Measurements from ENCODE around the gene PTPRT.

Gene PTPRT

DNA sequence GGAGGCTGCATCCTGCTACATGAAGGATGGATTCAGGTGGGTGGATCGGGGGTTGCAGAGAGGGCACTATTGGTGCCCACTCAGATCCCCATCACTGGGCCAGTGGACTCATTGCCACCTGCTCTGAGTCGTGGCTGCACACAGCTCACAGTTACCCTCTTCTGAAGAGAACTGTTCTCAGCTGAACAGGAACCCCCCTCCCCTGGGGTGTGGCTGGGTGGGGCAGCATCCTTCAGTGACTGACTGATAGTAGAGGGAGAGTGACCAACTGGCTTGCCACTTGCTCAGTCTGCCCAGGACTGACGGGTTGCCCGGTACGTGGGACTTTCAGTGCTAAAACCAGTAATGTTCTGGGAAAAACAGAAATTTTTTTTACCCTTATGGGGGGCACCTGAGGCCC, 1077.5 kb downstream of the PTPRT start:
- Histone ChIP-seq H3K27ac (no peak overlapping the region), H3K4me3 (no peak overlapping the region)
- TF ChIP-seq, protein P1, sequence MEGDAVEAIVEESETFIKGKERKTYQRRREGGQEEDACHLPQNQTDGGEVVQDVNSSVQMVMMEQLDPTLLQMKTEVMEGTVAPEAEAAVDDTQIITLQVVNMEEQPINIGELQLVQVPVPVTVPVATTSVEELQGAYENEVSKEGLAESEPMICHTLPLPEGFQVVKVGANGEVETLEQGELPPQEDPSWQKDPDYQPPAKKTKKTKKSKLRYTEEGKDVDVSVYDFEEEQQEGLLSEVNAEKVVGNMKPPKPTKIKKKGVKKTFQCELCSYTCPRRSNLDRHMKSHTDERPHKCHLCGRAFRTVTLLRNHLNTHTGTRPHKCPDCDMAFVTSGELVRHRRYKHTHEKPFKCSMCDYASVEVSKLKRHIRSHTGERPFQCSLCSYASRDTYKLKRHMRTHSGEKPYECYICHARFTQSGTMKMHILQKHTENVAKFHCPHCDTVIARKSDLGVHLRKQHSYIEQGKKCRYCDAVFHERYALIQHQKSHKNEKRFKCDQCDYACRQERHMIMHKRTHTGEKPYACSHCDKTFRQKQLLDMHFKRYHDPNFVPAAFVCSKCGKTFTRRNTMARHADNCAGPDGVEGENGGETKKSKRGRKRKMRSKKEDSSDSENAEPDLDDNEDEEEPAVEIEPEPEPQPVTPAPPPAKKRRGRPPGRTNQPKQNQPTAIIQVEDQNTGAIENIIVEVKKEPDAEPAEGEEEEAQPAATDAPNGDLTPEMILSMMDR (IDR thresholded peaks at IDR 0.05) = no peak
- DNase-seq (ENCODE audit: low spot score) = no peak

DNA sequence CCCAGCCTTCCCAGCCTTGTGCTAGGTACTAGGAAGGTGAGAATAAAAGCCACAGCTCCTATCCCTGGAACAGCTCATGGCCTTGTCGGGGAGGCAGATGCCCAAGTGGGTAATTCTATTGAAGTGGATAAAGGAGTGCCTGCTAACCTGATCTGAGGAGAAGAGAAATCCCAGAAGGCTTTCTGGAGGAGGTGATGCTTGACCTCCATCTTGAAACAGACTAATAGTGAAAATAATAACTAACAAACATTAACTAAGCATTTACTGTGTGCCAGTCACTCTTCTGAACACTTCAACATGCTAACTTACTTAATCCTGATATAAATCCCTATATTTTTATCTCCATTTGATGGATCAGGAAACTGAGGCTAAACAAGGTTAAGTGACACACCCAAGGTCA, 1078.4 kb downstream of the PTPRT start:
- TF ChIP-seq, protein P1 (IDR thresholded peaks at IDR 0.05) = no peak
- Histone ChIP-seq H3K27ac (no peak overlapping the region), H3K4me3 (no peak overlapping the region)
- DNase-seq (ENCODE audit: low spot score) = no peak

DNA sequence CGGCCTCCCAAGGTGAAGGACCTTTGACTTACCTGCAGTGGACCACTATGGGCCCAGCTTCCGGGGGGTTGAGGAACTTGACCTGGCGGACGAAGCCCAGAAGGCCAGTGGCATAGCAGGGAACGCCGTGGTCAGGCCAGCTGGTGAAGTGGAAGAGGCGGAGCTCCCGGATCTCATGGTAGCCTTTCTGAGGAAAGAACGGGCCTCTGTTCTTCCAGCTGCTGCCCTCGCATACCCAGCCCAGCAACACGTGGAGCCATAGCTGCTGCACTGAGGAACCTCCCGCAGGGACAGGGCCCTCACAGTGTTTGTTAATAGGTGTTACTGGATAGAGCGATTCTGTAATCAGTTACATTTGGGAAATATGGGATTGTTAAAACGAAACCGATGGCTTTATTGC, 1079.4 kb downstream of the PTPRT start:
- H3K27ac ChIP-seq = no peak overlapping the region
- H3K4me3 ChIP-seq = no peak overlapping the region
- DNase-seq (ENCODE audit: low spot score) = no peak
- TF ChIP-seq, protein P1 (IDR thresholded peaks at IDR 0.05) = no peak

DNA sequence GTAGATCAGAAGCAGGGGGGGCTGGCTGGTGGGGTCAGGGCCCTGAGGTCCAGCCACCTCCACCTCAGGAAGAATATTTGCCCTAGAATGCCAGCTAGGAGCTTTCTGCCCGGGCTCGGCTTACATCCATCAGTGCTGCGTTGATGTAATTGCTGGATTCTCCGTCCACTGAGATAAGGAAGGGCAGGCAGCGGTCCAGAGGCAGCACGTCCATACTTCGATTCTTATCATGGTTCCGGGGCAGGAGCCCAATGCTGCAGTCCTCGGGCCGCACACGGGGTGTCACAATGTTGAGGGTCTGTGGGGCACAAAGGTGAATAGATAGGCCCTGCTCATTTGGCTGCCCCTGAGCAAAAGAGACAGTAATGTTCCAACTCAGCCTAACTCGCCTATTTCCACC, 1087.7 kb downstream of the PTPRT start:
- DNase-seq (ENCODE audit: low spot score) = no peak
- no peak overlapping the region for H3K27ac ChIP-seq
- TF ChIP-seq, protein P1 (IDR thresholded peaks at IDR 0.05) = no peak
- no peak overlapping the region for H3K4me3 ChIP-seq

DNA sequence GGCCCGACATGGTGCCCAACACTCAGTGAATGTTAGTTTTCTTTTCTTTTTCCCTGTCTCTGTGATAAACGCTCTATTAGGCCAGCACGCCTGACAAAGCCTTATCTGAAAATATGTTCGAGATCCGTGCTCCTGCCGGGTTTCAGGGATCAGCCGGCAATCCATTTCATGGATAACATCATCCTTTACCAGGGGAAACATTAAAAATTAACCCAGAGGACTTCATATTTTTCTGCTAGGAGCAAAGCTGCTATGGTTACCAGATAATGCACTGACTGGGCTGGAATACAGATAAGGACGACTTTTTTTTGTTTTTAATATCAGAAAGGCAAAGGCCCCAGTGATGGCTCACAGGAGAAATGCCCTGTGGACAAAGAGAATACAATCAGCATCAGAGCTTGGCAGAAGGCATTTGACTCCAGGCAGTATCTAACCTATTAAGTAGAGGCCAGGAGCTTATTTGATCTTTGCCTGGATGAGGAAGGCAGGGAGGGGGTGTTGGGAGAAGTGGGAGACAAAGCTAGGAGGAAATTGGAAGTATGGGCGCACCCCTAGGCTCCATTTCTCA, 1089.5 kb downstream of the PTPRT start:
- TF ChIP-seq, protein P1 (IDR thresholded peaks at IDR 0.05) = no peak
- H3K4me3 ChIP-seq = no peak overlapping the region
- H3K27ac ChIP-seq = no peak overlapping the region
- DNase-seq (ENCODE audit: low spot score) = no peak

DNA sequence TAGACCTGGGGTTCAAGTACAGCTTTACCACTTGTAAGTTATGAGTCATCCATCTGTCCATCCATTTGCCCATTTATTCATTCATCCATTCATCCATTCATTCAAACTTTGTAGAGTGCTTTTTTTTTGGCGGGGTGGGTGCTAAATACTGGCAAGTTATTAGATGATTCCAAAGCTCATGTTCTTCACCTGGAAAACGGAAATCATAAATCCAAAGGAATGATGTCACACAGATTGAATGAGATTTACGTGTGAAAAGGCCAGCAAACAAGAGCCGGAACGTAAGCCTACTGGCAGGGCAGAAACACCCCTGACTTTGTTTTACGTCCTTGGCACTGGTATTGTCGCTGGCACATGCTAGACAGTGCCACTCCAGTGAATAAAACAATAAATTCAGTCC, 1090.6 kb downstream of the PTPRT start:
- no peak for DNase-seq (ENCODE audit: low spot score)
- H3K4me3 ChIP-seq = no peak overlapping the region
- no peak overlapping the region for H3K27ac ChIP-seq
- TF ChIP-seq, protein P1 (IDR thresholded peaks at IDR 0.05) = no peak

DNA sequence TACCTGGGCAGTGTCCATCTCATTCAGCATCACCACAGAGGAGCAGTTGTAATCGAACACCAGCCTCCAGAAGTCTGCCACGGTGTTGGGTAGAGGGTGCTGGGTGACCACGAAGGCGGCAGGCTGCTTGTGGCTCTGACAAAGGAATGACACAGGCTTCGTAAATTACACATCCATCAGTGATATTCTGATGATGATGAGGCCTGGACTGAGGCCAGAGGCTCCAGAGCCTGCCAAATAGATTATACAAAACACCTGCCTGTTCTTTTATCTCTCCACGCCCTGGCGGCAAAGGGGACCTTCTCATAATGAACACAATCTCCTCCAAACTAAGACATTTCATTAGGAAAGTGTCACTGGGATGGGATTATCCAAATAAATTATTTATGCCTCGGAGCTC, 1091.3 kb downstream of the PTPRT start:
- DNase-seq (ENCODE audit: low spot score) = no peak
- TF ChIP-seq, protein P1 (IDR thresholded peaks at IDR 0.05) = no peak
- Histone ChIP-seq H3K4me3 (no peak overlapping the region), H3K27ac (no peak overlapping the region)
